Bronchial epithelial cell (primary cell): ENCODE data around the gene FAAP100. TPM values are rescaled to one million over a fixed set of nuclear protein-coding genes. Genes with fewer than 3 reads are reported as not detected.

ENCODE experiments used
- DNase-seq: peaks from one replicate; pipeline ENCODE4 v3.0.0-alpha.2; 2010; ENCODE audit warnings: low read depth
- FAIRE-seq: peaks from 2 replicates; lab custom pipeline; 2011; peaks lifted over from hg19 to GRCh38; lab: Jason Lieb, UNC
- H3K27me3 ChIP-seq: 2 replicates; pipeline ENCODE4 v1.5.1; 2011; ENCODE audit warnings: low read length; ENCODE audit not compliant: control insufficient read depth, insufficient read depth
- H3K36me3 ChIP-seq: 2 replicates; pipeline ENCODE4 v1.5.1; 2011; ENCODE audit warnings: low read length; ENCODE audit not compliant: control insufficient read depth, insufficient read depth
- H3K4me3 ChIP-seq: 2 replicates; pipeline ENCODE4 v1.5.1; 2011; ENCODE audit warnings: mild to moderate bottlenecking, low read depth, low read length, control low read depth
- total RNA-seq: library from RNA; depleted of rRNA; stranded (reverse); fragments of >200 nt; gene quantifications from 2 replicates; pipeline ENCODE4 v1.2.1, GENCODE V29; 2014
- TF ChIP-seq, protein P1 (sequence below): IDR thresholded peaks from 2 replicates; pipeline ENCODE4 v1.5.1; 2011; ENCODE audit warnings: mild to moderate bottlenecking, moderate library complexity, low read length, control low read depth, inconsistent platforms; ENCODE audit not compliant: insufficient read depth, severe bottlenecking

Gene FAAP100
- total RNA-seq, 1 donor from 2014 or later = 10.5 TPM

GRCh38 chr17:81516439-81516838 is 35.7 kb downstream of the FAAP100 start:
- TF ChIP-seq, protein P1, sequence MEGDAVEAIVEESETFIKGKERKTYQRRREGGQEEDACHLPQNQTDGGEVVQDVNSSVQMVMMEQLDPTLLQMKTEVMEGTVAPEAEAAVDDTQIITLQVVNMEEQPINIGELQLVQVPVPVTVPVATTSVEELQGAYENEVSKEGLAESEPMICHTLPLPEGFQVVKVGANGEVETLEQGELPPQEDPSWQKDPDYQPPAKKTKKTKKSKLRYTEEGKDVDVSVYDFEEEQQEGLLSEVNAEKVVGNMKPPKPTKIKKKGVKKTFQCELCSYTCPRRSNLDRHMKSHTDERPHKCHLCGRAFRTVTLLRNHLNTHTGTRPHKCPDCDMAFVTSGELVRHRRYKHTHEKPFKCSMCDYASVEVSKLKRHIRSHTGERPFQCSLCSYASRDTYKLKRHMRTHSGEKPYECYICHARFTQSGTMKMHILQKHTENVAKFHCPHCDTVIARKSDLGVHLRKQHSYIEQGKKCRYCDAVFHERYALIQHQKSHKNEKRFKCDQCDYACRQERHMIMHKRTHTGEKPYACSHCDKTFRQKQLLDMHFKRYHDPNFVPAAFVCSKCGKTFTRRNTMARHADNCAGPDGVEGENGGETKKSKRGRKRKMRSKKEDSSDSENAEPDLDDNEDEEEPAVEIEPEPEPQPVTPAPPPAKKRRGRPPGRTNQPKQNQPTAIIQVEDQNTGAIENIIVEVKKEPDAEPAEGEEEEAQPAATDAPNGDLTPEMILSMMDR = no peak
- DNase-seq (no peak), FAIRE-seq (peak; percentile 18)
- Histone ChIP-seq H3K27me3 (no peaks in the 10 kb centered on the region), H3K4me3 (no peak overlapping the region), H3K36me3 (peaks cover 11% of the 10 kb centered on the region)

- TF ChIP-seq, protein P1 = no peak
- Histone ChIP-seq H3K27me3 (no peaks in the 10 kb centered on the region), H3K36me3 (peaks cover 19% of the 10 kb centered on the region), H3K4me3 (peak overlapping the region; percentile 98)
- no peak for DNase-seq
- FAIRE-seq = no peak
Measured at GRCh38 chr17:81515530-81516041, 36.6 kb downstream of the FAAP100 start.

DNA sequence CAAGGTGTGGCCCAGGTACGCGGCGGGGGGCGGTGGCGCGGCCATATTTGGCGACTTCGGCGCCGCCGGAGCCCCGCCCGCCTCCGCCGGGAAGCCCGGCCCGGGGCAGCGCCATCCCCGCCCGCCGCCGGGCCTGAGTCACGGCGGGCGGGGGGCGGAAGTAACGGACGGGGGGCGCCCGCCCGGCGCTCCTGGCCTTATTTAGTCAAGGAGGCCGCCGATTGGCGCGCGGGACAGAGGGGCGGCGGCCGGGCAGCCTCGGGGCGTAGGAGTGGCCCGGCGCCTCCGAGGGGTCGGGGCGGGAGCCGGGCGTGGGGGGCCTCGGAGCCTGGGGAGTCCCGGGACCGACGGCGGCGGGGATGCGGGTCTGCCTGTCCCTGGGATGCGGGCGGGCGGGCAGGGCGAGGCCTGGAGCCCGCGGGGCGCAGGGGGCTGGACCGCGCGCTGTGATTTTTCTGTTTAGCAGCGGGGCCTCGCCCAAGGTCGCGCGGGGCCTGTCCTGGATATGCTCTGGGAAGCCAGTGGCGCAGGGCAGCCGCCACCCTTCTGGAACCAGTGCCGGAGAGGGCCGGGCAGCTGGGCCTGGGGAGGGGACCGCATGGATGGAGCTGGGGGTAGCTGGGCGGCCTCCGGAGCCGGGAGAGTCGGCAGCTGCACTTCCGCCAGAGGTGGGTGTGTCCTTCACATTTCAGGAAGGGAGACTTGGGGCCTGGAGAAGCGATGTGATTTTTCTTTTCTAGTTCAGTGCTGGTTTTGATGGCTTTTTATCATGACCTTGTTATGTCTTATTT is 37.2 kb downstream of the FAAP100 start:
- H3K27me3 ChIP-seq = no peaks in the 10 kb centered on the region
- H3K36me3 ChIP-seq = peaks cover 22% of the 10 kb centered on the region
- TF ChIP-seq, protein P1 = no peak
- H3K4me3 ChIP-seq = peak overlapping the region; percentile 98
- peak; percentile 59 for DNase-seq
- FAIRE-seq = no peak

DNA sequence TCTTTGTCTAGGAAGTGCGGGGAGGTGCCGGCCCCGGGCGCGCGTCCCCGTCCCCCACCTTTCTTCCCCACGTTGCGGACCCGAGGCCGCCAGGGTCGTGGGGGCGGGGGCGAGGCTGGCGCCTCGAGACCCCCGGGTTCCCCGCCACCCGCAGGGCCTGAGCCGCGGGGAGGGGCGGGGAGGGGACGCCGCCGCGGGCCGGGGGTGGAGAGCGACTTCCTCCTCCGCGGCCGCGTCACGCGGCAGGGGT is 37.7 kb downstream of the FAAP100 start:
- peaks cover 22% of the 10 kb centered on the region for H3K36me3 ChIP-seq
- FAIRE-seq (no peak), DNase-seq (no peak)
- H3K4me3 ChIP-seq = peak overlapping the region; percentile 98
- H3K27me3 ChIP-seq = no peaks in the 10 kb centered on the region
- TF ChIP-seq, protein P1 = no peak

DNA sequence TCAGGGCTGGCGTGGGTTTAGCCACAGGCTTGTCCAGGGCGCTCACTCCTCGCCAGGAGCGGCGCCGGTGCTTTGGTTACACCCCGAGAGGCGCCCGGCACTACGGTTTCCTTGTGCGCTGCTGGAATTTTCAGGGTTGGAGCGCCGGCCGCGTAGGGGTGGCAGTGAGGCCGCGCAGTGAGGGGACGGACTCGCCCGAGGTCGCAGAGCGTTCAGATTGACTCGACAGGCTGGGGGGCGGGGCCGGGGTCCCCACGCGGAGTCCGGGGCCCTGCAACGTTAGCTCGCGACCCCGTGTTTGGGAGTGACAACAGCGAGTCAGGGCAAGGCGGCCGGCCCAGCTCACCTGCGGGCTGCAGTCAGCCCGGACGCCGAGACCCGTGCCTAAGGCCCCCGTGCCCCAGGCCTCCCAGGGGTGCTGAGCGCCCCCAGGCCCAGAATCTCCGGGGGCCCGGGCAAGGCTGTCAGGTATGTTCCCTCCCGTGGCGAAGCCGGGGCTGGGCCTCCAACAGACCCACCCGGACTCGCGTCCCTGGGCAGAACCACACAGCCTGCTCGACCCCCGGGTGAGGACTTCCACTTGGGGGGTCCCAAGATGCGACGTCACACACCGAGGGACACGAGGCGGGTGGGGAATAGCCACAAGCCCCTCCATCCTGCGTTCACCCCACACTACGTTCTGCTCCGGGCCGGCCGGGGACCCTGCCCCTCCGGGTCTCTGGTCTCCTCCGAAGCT is 38.2 kb downstream of the FAAP100 start:
- Histone ChIP-seq H3K27me3 (no peaks in the 10 kb centered on the region), H3K4me3 (peak overlapping the region; percentile 98), H3K36me3 (peaks cover 22% of the 10 kb centered on the region)
- TF ChIP-seq, protein P1 = no peak
- FAIRE-seq (no peak), DNase-seq (peak; percentile 38)
